ENCODE data around the gene DOK7.

DNA sequence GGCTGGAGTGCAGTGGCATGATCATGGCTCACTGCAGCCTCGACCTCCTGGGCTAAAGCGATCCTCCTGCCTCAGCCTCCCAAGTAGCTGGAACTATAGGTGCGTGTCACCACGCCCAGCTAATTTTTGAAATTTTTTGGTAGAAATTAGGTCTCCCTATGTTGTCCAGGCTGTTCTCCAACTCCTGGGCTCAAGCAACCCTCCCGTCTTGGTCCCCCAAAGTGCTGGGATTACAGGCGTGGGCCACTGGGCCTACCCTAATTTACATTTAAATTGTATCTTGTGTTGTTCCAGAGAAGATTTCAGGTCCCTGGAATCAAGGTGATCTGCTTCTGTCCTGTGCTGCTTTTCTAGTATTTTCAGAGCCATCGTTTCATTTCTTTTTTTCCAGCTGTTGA is 70.3 kb downstream of the DOK7 start:
- TF ChIP-seq, protein P1, sequence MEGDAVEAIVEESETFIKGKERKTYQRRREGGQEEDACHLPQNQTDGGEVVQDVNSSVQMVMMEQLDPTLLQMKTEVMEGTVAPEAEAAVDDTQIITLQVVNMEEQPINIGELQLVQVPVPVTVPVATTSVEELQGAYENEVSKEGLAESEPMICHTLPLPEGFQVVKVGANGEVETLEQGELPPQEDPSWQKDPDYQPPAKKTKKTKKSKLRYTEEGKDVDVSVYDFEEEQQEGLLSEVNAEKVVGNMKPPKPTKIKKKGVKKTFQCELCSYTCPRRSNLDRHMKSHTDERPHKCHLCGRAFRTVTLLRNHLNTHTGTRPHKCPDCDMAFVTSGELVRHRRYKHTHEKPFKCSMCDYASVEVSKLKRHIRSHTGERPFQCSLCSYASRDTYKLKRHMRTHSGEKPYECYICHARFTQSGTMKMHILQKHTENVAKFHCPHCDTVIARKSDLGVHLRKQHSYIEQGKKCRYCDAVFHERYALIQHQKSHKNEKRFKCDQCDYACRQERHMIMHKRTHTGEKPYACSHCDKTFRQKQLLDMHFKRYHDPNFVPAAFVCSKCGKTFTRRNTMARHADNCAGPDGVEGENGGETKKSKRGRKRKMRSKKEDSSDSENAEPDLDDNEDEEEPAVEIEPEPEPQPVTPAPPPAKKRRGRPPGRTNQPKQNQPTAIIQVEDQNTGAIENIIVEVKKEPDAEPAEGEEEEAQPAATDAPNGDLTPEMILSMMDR (IDR thresholded peaks at IDR 0.05): no peak
- no peak for TF ChIP-seq ZFX (IDR thresholded peaks at IDR 0.05; ENCODE audit: borderline replicate concordance)

Measured in 22Rv1 (cell line).